Daoy (cell line): ENCODE measurements around the gene RXFP4. TPM values are rescaled to one million over a fixed set of nuclear protein-coding genes. Genes with fewer than 3 reads are reported as not detected.
A peak's percentile ranks its signal among the peaks of the same experiment; 100 is the strongest.

Source experiments
- DNase-seq: peaks from one replicate; pipeline ENCODE4 v3.0.0-alpha.2; 2015; ENCODE audit warnings: low read depth
- total RNA-seq: library from RNA; depleted of rRNA; stranded (reverse); fragments of >200 nt; shearing (Covaris generic); gene quantifications from 2 replicates; pipeline ENCODE4 v1.2.3, GENCODE V29; 2014

Gene RXFP4
- total RNA-seq, 1 experiment from 2014 or later = not detected

GRCh38 chr1:155960081-155960745 lies 18.8 kb downstream of the RXFP4 start:
- DNase-seq = no peak

- DNase-seq = peak; percentile 100
These were observed 20.5 kb downstream of the RXFP4 start for GRCh38 chr1:155961937-155962336.

- peak; percentile 62 for DNase-seq
These were observed 21.3 kb downstream of the RXFP4 start for GRCh38 chr1:155962599-155963211.

- no peak for DNase-seq
These were observed 22.8 kb downstream of the RXFP4 start for GRCh38 chr1:155964193-155964592.

- no peak for DNase-seq
These were observed 24.7 kb downstream of the RXFP4 start for GRCh38 chr1:155966135-155966534.

- no peak for DNase-seq
These were observed 25.3 kb downstream of the RXFP4 start for GRCh38 chr1:155966750-155967149.

GRCh38 chr1:155967341-155968050 lies 26.1 kb downstream of the RXFP4 start:
- DNase-seq = no peak

GRCh38 chr1:155968051-155968400 lies 26.6 kb downstream of the RXFP4 start:
- DNase-seq = no peak

- DNase-seq = no peak
These were observed 27.2 kb downstream of the RXFP4 start for GRCh38 chr1:155968670-155969069.

- DNase-seq = no peak
These were observed 27.9 kb downstream of the RXFP4 start for GRCh38 chr1:155969377-155969791.

- peak; percentile 85 for DNase-seq
These were observed 29.2 kb downstream of the RXFP4 start for GRCh38 chr1:155970531-155971167.

GRCh38 chr1:155971910-155972809 lies 30.7 kb downstream of the RXFP4 start:
- DNase-seq = no peak

- DNase-seq = no peak
These were observed 32.3 kb downstream of the RXFP4 start for GRCh38 chr1:155973723-155974122.

GRCh38 chr1:155974208-155975115 lies 33.0 kb downstream of the RXFP4 start:
- no peak for DNase-seq

GRCh38 chr1:155975375-155976061 lies 34.1 kb downstream of the RXFP4 start:
- DNase-seq = no peak

GRCh38 chr1:155976062-155976912 lies 34.8 kb downstream of the RXFP4 start:
- peak; percentile 79 for DNase-seq

- DNase-seq = no peak
These were observed 35.7 kb downstream of the RXFP4 start for GRCh38 chr1:155976913-155977689.

- peak; percentile 50 for DNase-seq
These were observed 36.4 kb downstream of the RXFP4 start for GRCh38 chr1:155977690-155978324.
